Measurements from ENCODE around the gene TIAM2. TPM values are rescaled to one million over a fixed set of nuclear protein-coding genes. Genes with fewer than 3 reads are reported as not detected.

TIAM2 gene
- total and polyA plus RNA-seq, 2 experiments from 2014 or later: 14.2 to 24.4 TPM

GRCh38 chr6:155004576-155005372, 9.7 kb downstream of the TIAM2 start (continued):
- TF ChIP-seq ZNF462 (CRISPR knock-in tag; IDR thresholded peaks at IDR 0.05): no peak

GRCh38 chr6:155008625-155009024, 13.5 kb downstream of the TIAM2 start:
- H3K27me3 ChIP-seq (ENCODE audit: insufficient read depth): no peaks in the 10 kb centered on the region
- H3K4me1 ChIP-seq (ENCODE audit: insufficient read depth): peaks cover 46% of the 10 kb centered on the region
- no peaks in the 10 kb centered on the region for H4K20me1 ChIP-seq (replicated peaks; ENCODE audit: insufficient read depth)
- H3K36me3 ChIP-seq (ENCODE audit: insufficient read depth): no peaks in the 10 kb centered on the region
- no peak overlapping the region for H3K4me3 ChIP-seq
- peaks cover 28% of the 10 kb centered on the region for H3K4me1 Mint-ChIP-seq
- ATAC-seq: no peak
- H3K27me3 Mint-ChIP-seq (ENCODE audit: insufficient read depth, low read depth, poor library complexity): peaks cover 8% of the 10 kb centered on the region
- no peak overlapping the region for H3K4me2 ChIP-seq
- H3F3A ChIP-seq (replicated peaks; ENCODE audit: low read depth): peaks cover 4% of the 10 kb centered on the region; the same call in 1 of the 2 replicates
- peak overlapping the region; percentile 48; the same call in 1 of the 2 replicates for H3K27ac ChIP-seq (ENCODE audit: low read depth)
- no peak for DNase-seq (ENCODE audit: low spot score)
- no peaks in the 10 kb centered on the region for H3K9me2 ChIP-seq (ENCODE audit: insufficient read depth)
- H3K9me3 Mint-ChIP-seq: no peaks in the 10 kb centered on the region
- H3K79me2 ChIP-seq (replicated peaks; ENCODE audit: insufficient read depth): peaks cover 66% of the 10 kb centered on the region
- H3K4me3 Mint-ChIP-seq: no peak overlapping the region
- H3K27ac Mint-ChIP-seq: no peak overlapping the region
- no peak overlapping the region for H2AFZ ChIP-seq
- no peaks in the 10 kb centered on the region for H3K36me3 Mint-ChIP-seq (ENCODE audit: low read depth)
- TF ChIP-seq, protein P1, sequence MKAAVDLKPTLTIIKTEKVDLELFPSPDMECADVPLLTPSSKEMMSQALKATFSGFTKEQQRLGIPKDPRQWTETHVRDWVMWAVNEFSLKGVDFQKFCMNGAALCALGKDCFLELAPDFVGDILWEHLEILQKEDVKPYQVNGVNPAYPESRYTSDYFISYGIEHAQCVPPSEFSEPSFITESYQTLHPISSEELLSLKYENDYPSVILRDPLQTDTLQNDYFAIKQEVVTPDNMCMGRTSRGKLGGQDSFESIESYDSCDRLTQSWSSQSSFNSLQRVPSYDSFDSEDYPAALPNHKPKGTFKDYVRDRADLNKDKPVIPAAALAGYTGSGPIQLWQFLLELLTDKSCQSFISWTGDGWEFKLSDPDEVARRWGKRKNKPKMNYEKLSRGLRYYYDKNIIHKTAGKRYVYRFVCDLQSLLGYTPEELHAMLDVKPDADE (IDR thresholded peaks at IDR 0.05): no peak
- TF ChIP-seq CREB1 (CRISPR knock-in tag; IDR thresholded peaks at IDR 0.05; ENCODE audit: low read depth) (no peak), NANOG (IDR thresholded peaks at IDR 0.05; ENCODE audit: borderline replicate concordance) (no peak), STAT1 (IDR thresholded peaks at IDR 0.05; ENCODE audit: unreplicated experiment) (no peak), ZNF331 (CRISPR knock-in tag; IDR thresholded peaks at IDR 0.05; ENCODE audit: low read depth) (no peak), ZNF114 (CRISPR knock-in tag; IDR thresholded peaks at IDR 0.05) (no peak)
- TF ChIP-seq, protein P2, sequence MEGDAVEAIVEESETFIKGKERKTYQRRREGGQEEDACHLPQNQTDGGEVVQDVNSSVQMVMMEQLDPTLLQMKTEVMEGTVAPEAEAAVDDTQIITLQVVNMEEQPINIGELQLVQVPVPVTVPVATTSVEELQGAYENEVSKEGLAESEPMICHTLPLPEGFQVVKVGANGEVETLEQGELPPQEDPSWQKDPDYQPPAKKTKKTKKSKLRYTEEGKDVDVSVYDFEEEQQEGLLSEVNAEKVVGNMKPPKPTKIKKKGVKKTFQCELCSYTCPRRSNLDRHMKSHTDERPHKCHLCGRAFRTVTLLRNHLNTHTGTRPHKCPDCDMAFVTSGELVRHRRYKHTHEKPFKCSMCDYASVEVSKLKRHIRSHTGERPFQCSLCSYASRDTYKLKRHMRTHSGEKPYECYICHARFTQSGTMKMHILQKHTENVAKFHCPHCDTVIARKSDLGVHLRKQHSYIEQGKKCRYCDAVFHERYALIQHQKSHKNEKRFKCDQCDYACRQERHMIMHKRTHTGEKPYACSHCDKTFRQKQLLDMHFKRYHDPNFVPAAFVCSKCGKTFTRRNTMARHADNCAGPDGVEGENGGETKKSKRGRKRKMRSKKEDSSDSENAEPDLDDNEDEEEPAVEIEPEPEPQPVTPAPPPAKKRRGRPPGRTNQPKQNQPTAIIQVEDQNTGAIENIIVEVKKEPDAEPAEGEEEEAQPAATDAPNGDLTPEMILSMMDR (conservative IDR thresholded peaks at IDR 0.05; ENCODE audit: low read depth in 2 of 2): no peak
